Mammary epithelial cell (primary cell): ENCODE data around the gene SRC.

Source experiments
- EZH2 ChIP-seq: IDR thresholded peaks from 2 replicates; pipeline ENCODE4 v1.6.1; 2012; ENCODE audit warnings: low read length, inconsistent platforms, borderline replicate concordance
- TF ChIP-seq, protein P1 (sequence below), 2 donors: IDR thresholded peaks in 1 of 2; conservative IDR thresholded peaks in 1 of 2; 2 replicates each; pipeline ENCODE4 v1.5.1; 2011 to 2012; ENCODE audit warnings: inconsistent platforms in 2 of 2, low read length in 2 of 2, mild to moderate bottlenecking in 2 of 2, control low read depth in 1 of 2, low read depth in 1 of 2; ENCODE audit not compliant: insufficient read depth in 1 of 2; ENCODE audit errors: extremely low read depth in 1 of 2

DNA sequence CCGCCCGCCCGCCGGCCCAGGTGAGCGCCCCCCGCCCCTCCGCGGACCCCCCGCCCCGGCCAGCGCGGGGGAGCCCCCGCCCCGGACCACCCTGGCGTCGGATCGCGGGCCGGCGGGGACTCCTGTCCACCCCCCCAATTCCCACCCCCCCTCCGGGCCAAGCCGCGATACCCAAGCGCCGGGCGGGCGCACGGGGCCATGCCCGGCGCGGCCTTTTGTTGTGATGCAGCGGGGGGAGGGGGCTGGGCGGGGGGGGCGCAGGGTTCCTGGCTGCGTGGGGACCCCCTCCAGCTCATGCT lies 245 bp downstream of the SRC start:
- TF ChIP-seq, protein P1, sequence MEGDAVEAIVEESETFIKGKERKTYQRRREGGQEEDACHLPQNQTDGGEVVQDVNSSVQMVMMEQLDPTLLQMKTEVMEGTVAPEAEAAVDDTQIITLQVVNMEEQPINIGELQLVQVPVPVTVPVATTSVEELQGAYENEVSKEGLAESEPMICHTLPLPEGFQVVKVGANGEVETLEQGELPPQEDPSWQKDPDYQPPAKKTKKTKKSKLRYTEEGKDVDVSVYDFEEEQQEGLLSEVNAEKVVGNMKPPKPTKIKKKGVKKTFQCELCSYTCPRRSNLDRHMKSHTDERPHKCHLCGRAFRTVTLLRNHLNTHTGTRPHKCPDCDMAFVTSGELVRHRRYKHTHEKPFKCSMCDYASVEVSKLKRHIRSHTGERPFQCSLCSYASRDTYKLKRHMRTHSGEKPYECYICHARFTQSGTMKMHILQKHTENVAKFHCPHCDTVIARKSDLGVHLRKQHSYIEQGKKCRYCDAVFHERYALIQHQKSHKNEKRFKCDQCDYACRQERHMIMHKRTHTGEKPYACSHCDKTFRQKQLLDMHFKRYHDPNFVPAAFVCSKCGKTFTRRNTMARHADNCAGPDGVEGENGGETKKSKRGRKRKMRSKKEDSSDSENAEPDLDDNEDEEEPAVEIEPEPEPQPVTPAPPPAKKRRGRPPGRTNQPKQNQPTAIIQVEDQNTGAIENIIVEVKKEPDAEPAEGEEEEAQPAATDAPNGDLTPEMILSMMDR (conservative IDR thresholded peaks at IDR 0.05 in 1 of 2, IDR thresholded peaks at IDR 0.05 in 1 of 2; ENCODE audit: extremely low read depth in 1 of 2, insufficient read depth in 1 of 2, low read depth in 1 of 2, low read length in 2 of 2), result no peak
- no peak for TF ChIP-seq EZH2
